GM12864 (cell line): ENCODE results near the gene ZNF343.
"Not testable (repeated sequence)": the region's sequence is repeated elsewhere in the genome, so short reads cannot be mapped to it uniquely, and the experiment has no call there.

Experiments used
- DNase-seq: peaks from one replicate; pipeline ENCODE4 v3.0.0-alpha.2; 2011; ENCODE audit warnings: low read depth
- H3K4me3 ChIP-seq: 2 replicates; pipeline ENCODE4 v1.5.1; 2011; ENCODE audit warnings: mild to moderate bottlenecking, low read depth, low read length, control low read depth
- CTCF ChIP-seq: IDR thresholded peaks from 2 replicates; pipeline ENCODE4 v1.5.1; 2011; ENCODE audit warnings: low read depth, mild to moderate bottlenecking, moderate library complexity, low read length, control low read depth, inconsistent platforms; ENCODE audit errors: missing control alignments

ZNF343 gene

GRCh38 chr20:2509468-2509781 is 710 bp upstream of the ZNF343 start:
- peak overlapping the region; percentile 87 for H3K4me3 ChIP-seq
- no peak for DNase-seq
- no peak for TF ChIP-seq CTCF

- no peak for DNase-seq
- no peak for TF ChIP-seq CTCF
- H3K4me3 ChIP-seq = peak overlapping the region; percentile 87
Measured at GRCh38 chr20:2507875-2508630, 662 bp downstream of the ZNF343 start.

GRCh38 chr20:2507464-2507863 is 1.3 kb downstream of the ZNF343 start:
- peak overlapping the region; percentile 87; the same call in 1 of the 2 replicates for H3K4me3 ChIP-seq
- TF ChIP-seq CTCF = no peak
- DNase-seq = no peak

GRCh38 chr20:2506426-2506825 is 2.3 kb downstream of the ZNF343 start:
- DNase-seq, H3K4me3 ChIP-seq: not testable (repeated sequence)

GRCh38 chr20:2504803-2505202 is 3.9 kb downstream of the ZNF343 start:
- not testable (repeated sequence) for DNase-seq, H3K4me3 ChIP-seq

GRCh38 chr20:2502808-2503384 is 5.8 kb downstream of the ZNF343 start:
- DNase-seq, H3K4me3 ChIP-seq: not testable (repeated sequence)

GRCh38 chr20:2485661-2486060 is 23.1 kb downstream of the ZNF343 start:
- no peak for TF ChIP-seq CTCF
- no peak overlapping the region for H3K4me3 ChIP-seq
- no peak for DNase-seq

- no peak for DNase-seq
- no peak for TF ChIP-seq CTCF
- no peak overlapping the region for H3K4me3 ChIP-seq
Measured at GRCh38 chr20:2485080-2485479, 23.6 kb downstream of the ZNF343 start.
